GM23338 (cell line): Measurements from ENCODE around the gene MTHFD1L. TPM values are rescaled to one million over a fixed set of nuclear protein-coding genes. Genes with fewer than 3 reads are reported as not detected.
A peak's percentile ranks its signal among the peaks of the same experiment; 100 is the strongest.

Source experiments
- ATAC-seq: fragments of 200-7000 bp; cut with Tn5 transposase; 3 replicates; pipeline ENCODE4 v1.9.1; 2020
- DNase-seq: peaks from one replicate; pipeline ENCODE4 v3.0.0-alpha.2; 2015; ENCODE audit warnings: low spot score
- H2AFZ ChIP-seq: fragments of 200-600 bp; sonication (generic); 2 replicates; pipeline ENCODE4 v1.8.0; 2016; ENCODE audit warnings: antibody characterized with exemption, mild to moderate bottlenecking, moderate library complexity
- H3F3A ChIP-seq: fragments of 200-600 bp; sonication (generic); replicated peaks from 2 replicates; pipeline ENCODE4 v1.8.0; 2017; ENCODE audit warnings: antibody characterized with exemption, mixed run types, low read depth
- H3K27ac ChIP-seq: fragments of 200-600 bp; sonication (generic); 2 replicates; pipeline ENCODE4 v1.6.1; 2016; ENCODE audit warnings: low read depth
- H3K27me3 ChIP-seq: fragments of 200-600 bp; sonication (generic); 2 replicates; pipeline ENCODE4 v1.8.0; 2016; ENCODE audit warnings: mild to moderate bottlenecking, mixed run types, moderate library complexity; ENCODE audit not compliant: insufficient read depth
- H3K36me3 ChIP-seq: fragments of 200-600 bp; sonication (generic); 2 replicates; pipeline ENCODE4 v1.8.0; 2016; ENCODE audit warnings: mild to moderate bottlenecking; ENCODE audit not compliant: insufficient read depth
- H3K4me1 ChIP-seq: fragments of 200-600 bp; sonication (generic); 2 replicates; pipeline ENCODE4 v1.8.0; 2016; ENCODE audit warnings: mild to moderate bottlenecking, moderate library complexity; ENCODE audit not compliant: insufficient read depth
- H3K4me2 ChIP-seq: fragments of 200-600 bp; sonication (generic); 2 replicates; pipeline ENCODE4 v1.7.1; 2017; ENCODE audit warnings: mixed run types
- H3K4me3 ChIP-seq: fragments of 200-600 bp; sonication (generic); 2 replicates; pipeline ENCODE4 v1.6.1; 2016; ENCODE audit warnings: mixed run types
- H3K79me2 ChIP-seq: fragments of 200-600 bp; sonication (generic); replicated peaks from 2 replicates; pipeline ENCODE4 v1.8.0; 2017; ENCODE audit warnings: mild to moderate bottlenecking; ENCODE audit not compliant: insufficient read depth
- H3K9me2 ChIP-seq: fragments of 200-600 bp; sonication (generic); 2 replicates; pipeline ENCODE4 v1.8.0; 2017; ENCODE audit not compliant: insufficient read depth
- H4K20me1 ChIP-seq: fragments of 200-600 bp; sonication (generic); replicated peaks from 2 replicates; pipeline ENCODE4 v1.8.0; 2017; ENCODE audit warnings: mild to moderate bottlenecking; ENCODE audit not compliant: insufficient read depth
- H3K27ac Mint-ChIP-seq: 2 replicates; pipeline ENCODE4 v1.8.0; 2020; ENCODE audit warnings: inconsistent platforms, mild to moderate bottlenecking, moderate library complexity, mixed read lengths
- H3K27me3 Mint-ChIP-seq: 3 replicates; pipeline ENCODE4 v1.8.0; 2022; ENCODE audit warnings: low read depth, mild to moderate bottlenecking, moderate library complexity, mixed read lengths, inconsistent platforms; ENCODE audit not compliant: insufficient read depth, poor library complexity
- H3K36me3 Mint-ChIP-seq: 3 replicates; pipeline ENCODE4 v1.8.0; 2021; ENCODE audit warnings: low read depth, mild to moderate bottlenecking, inconsistent platforms, moderate library complexity, mixed read lengths
- H3K4me1 Mint-ChIP-seq: 3 replicates; pipeline ENCODE4 v1.8.0; 2020; ENCODE audit warnings: mild to moderate bottlenecking, inconsistent platforms, mixed read lengths
- H3K4me3 Mint-ChIP-seq: 3 replicates; pipeline ENCODE4 v1.8.0; 2021; ENCODE audit warnings: moderate library complexity, mild to moderate bottlenecking, inconsistent platforms, mixed read lengths
- H3K9me3 Mint-ChIP-seq: 3 replicates; pipeline ENCODE4 v1.8.0; 2020; ENCODE audit warnings: moderate library complexity, mild to moderate bottlenecking, inconsistent platforms, mixed read lengths
- CREB1 ChIP-seq: fragments of 250-450 bp; sonication (Bioruptor Pico); IDR thresholded peaks from 2 replicates; pipeline ENCODE4 v1.5.0; 2020; ENCODE audit warnings: low read depth, mild to moderate bottlenecking, moderate library complexity
- EZH2 ChIP-seq: fragments of 200-600 bp; sonication (generic); IDR thresholded peaks from one replicate; pipeline ENCODE4 v1.8.0; 2017; ENCODE audit warnings: antibody characterized with exemption, mild to moderate bottlenecking, low read depth; ENCODE audit not compliant: unreplicated experiment
- EZH2phosphoT487 ChIP-seq: fragments of 200-600 bp; sonication (generic); IDR thresholded peaks from one replicate; pipeline ENCODE4 v1.8.1; 2018; ENCODE audit warnings: antibody characterized with exemption; ENCODE audit not compliant: unreplicated experiment
- JUNB ChIP-seq: IDR thresholded peaks from one replicate; pipeline ENCODE4 v1.6.1; 2016; ENCODE audit warnings: antibody characterized with exemption; ENCODE audit not compliant: unreplicated experiment
- POLR2AphosphoS5 ChIP-seq: IDR thresholded peaks from 2 replicates; pipeline ENCODE4 v1.6.1; 2016; ENCODE audit warnings: antibody characterized with exemption, low read depth
- STAT1 ChIP-seq: IDR thresholded peaks from one replicate; pipeline ENCODE4 v1.6.1; 2016; ENCODE audit warnings: antibody characterized with exemption; ENCODE audit not compliant: unreplicated experiment
- ZNF114 ChIP-seq: fragments of 250-450 bp; sonication (Bioruptor Pico); IDR thresholded peaks from 2 replicates; pipeline ENCODE4 v1.5.0; 2020; ENCODE audit warnings: mild to moderate bottlenecking, moderate library complexity
- ZNF331 ChIP-seq: fragments of 250-450 bp; sonication (Bioruptor Pico); IDR thresholded peaks from 2 replicates; pipeline ENCODE4 v1.5.0; 2020; ENCODE audit warnings: low read depth, mild to moderate bottlenecking, moderate library complexity
- polyA plus RNA-seq: library from polyadenylated mRNA; unstranded; fragments of >200 nt; fragmentation: Nextera tagmentation; extraction: Ambion mirVana; gene quantifications from 2 replicates; pipeline ENCODE4 v1.2.1, GENCODE V29; 2016
- total RNA-seq: library from RNA; depleted of rRNA; stranded (reverse); fragments of >200 nt; shearing (Covaris generic); gene quantifications from 2 replicates; pipeline ENCODE4 v1.2.3, GENCODE V29; 2014
- TF ChIP-seq, protein P1 (sequence below): IDR thresholded peaks from 2 replicates; pipeline ENCODE4 v1.6.1; 2016; ENCODE audit warnings: antibody characterized with exemption
- TF ChIP-seq, protein P2 (sequence below), 2 experiments: fragments of 200-600 bp in 1 of 2; sonication (generic) in 1 of 2; conservative IDR thresholded peaks; 2 replicates each; pipeline versions ENCODE4 v1.5.1 to v1.6.1; 2016 to 2017; ENCODE audit warnings: antibody characterized with exemption in 2 of 2, low read depth in 2 of 2, mild to moderate bottlenecking in 2 of 2, moderate library complexity in 1 of 2
- TF ChIP-seq, protein P3 (sequence below): IDR thresholded peaks from one replicate; pipeline ENCODE4 v1.6.1; 2018; ENCODE audit warnings: antibody characterized with exemption; ENCODE audit not compliant: unreplicated experiment

Gene MTHFD1L
- total and polyA plus RNA-seq, 2 experiments from 2014 or later: 53.2 to 66.8 TPM

DNA sequence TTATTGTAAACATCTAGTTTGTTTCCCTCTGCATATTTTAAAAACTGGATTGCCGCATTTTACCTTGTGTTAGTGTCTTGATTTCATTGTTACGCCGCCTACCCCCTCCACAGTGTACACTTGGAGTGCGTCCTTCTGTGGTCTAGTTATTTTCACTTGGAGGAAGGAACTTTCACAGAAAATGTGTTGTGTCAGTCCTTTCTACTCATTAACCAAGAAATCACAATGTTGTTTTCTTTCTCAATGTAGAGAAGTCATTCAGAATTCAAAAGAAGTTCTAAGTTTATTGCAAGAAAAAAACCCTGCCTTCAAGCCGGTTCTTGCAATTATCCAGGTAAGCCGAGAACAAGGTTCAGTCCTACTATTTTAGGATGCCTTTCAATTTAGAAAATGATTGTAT lies 10.3 kb downstream of the MTHFD1L start:
- no peaks in the 10 kb centered on the region for H3K27me3 ChIP-seq
- peaks cover 26% of the 10 kb centered on the region for H4K20me1 ChIP-seq
- Mint-ChIP-seq H3K4me3 (no peak overlapping the region), H3K27ac (peak overlapping the region; percentile 33), H3K4me1 (peaks cover 50% of the 10 kb centered on the region), H3K36me3 (peaks cover 56% of the 10 kb centered on the region), H3K9me3 (no peaks in the 10 kb centered on the region), H3K27me3 (peaks cover 8% of the 10 kb centered on the region)
- no peak overlapping the region for H3K4me3 ChIP-seq
- H2AFZ ChIP-seq: no peak overlapping the region
- peaks cover 91% of the 10 kb centered on the region for H3K79me2 ChIP-seq
- peak overlapping the region; percentile 84 for H3K27ac ChIP-seq
- ATAC-seq (no peak), DNase-seq (no peak)
- H3K36me3 ChIP-seq: peaks cover 3% of the 10 kb centered on the region; the same call in 1 of the 2 replicates
- no peaks in the 10 kb centered on the region for H3K9me2 ChIP-seq
- TF ChIP-seq EZH2phosphoT487: no peak
- TF ChIP-seq JUNB: no peak
- no peak for TF ChIP-seq EZH2
- no peak for TF ChIP-seq ZNF331 (CRISPR knock-in tag)
- TF ChIP-seq ZNF114 (CRISPR knock-in tag): no peak
- TF ChIP-seq POLR2AphosphoS5: no peak
- peaks cover 28% of the 10 kb centered on the region for H3K4me1 ChIP-seq
- H3K4me2 ChIP-seq: no peak overlapping the region
- H3F3A ChIP-seq: peaks cover 7% of the 10 kb centered on the region

DNA sequence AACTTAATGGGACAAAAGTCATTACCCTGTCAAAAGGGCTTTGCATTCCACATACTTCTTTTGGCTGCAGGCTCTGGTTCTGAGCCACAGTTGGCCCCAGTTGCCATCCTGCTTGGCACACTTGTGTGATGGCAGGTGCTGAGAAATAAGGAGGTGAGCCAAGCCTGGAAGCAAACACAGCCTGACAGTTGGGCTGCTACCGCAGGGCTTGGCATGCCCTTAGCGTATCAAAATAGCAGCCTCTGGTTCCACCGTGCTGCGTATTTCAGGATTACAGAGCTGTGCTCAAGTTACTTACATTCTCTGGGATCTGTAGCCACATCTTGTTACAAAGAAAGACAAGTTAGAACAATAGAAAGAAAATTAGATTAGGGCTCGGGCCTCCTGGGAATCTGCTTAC lies 11.1 kb downstream of the MTHFD1L start:
- Mint-ChIP-seq H3K4me1 (peaks cover 50% of the 10 kb centered on the region), H3K36me3 (peaks cover 58% of the 10 kb centered on the region), H3K27ac (no peak overlapping the region), H3K9me3 (no peaks in the 10 kb centered on the region), H3K4me3 (no peak overlapping the region), H3K27me3 (peaks cover 8% of the 10 kb centered on the region)
- DNase-seq (peak; percentile 26), ATAC-seq (peak; percentile 13; the same call in 2 of the 3 replicates)
- Histone ChIP-seq H3K4me3 (no peak overlapping the region), H3K36me3 (peaks cover 3% of the 10 kb centered on the region; the same call in 1 of the 2 replicates), H3K4me2 (no peak overlapping the region), H3K4me1 (peaks cover 28% of the 10 kb centered on the region), H3K79me2 (peaks cover 91% of the 10 kb centered on the region), H4K20me1 (peaks cover 31% of the 10 kb centered on the region), H3K27ac (peak overlapping the region; percentile 84; the same call in 1 of the 2 replicates), H3K9me2 (no peaks in the 10 kb centered on the region), H2AFZ (no peak overlapping the region), H3F3A (peaks cover 7% of the 10 kb centered on the region), H3K27me3 (no peaks in the 10 kb centered on the region)
- TF ChIP-seq CREB1 (CRISPR knock-in tag) (no peak), ZNF114 (CRISPR knock-in tag) (no peak), STAT1 (no peak), EZH2phosphoT487 (no peak)
- TF ChIP-seq, protein P1, sequence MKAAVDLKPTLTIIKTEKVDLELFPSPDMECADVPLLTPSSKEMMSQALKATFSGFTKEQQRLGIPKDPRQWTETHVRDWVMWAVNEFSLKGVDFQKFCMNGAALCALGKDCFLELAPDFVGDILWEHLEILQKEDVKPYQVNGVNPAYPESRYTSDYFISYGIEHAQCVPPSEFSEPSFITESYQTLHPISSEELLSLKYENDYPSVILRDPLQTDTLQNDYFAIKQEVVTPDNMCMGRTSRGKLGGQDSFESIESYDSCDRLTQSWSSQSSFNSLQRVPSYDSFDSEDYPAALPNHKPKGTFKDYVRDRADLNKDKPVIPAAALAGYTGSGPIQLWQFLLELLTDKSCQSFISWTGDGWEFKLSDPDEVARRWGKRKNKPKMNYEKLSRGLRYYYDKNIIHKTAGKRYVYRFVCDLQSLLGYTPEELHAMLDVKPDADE: no peak
- TF ChIP-seq, protein P2, sequence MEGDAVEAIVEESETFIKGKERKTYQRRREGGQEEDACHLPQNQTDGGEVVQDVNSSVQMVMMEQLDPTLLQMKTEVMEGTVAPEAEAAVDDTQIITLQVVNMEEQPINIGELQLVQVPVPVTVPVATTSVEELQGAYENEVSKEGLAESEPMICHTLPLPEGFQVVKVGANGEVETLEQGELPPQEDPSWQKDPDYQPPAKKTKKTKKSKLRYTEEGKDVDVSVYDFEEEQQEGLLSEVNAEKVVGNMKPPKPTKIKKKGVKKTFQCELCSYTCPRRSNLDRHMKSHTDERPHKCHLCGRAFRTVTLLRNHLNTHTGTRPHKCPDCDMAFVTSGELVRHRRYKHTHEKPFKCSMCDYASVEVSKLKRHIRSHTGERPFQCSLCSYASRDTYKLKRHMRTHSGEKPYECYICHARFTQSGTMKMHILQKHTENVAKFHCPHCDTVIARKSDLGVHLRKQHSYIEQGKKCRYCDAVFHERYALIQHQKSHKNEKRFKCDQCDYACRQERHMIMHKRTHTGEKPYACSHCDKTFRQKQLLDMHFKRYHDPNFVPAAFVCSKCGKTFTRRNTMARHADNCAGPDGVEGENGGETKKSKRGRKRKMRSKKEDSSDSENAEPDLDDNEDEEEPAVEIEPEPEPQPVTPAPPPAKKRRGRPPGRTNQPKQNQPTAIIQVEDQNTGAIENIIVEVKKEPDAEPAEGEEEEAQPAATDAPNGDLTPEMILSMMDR (conservative IDR thresholded peaks at IDR 0.05; ENCODE audit: low read depth in 2 of 2): no peak
- TF ChIP-seq, protein P3, sequence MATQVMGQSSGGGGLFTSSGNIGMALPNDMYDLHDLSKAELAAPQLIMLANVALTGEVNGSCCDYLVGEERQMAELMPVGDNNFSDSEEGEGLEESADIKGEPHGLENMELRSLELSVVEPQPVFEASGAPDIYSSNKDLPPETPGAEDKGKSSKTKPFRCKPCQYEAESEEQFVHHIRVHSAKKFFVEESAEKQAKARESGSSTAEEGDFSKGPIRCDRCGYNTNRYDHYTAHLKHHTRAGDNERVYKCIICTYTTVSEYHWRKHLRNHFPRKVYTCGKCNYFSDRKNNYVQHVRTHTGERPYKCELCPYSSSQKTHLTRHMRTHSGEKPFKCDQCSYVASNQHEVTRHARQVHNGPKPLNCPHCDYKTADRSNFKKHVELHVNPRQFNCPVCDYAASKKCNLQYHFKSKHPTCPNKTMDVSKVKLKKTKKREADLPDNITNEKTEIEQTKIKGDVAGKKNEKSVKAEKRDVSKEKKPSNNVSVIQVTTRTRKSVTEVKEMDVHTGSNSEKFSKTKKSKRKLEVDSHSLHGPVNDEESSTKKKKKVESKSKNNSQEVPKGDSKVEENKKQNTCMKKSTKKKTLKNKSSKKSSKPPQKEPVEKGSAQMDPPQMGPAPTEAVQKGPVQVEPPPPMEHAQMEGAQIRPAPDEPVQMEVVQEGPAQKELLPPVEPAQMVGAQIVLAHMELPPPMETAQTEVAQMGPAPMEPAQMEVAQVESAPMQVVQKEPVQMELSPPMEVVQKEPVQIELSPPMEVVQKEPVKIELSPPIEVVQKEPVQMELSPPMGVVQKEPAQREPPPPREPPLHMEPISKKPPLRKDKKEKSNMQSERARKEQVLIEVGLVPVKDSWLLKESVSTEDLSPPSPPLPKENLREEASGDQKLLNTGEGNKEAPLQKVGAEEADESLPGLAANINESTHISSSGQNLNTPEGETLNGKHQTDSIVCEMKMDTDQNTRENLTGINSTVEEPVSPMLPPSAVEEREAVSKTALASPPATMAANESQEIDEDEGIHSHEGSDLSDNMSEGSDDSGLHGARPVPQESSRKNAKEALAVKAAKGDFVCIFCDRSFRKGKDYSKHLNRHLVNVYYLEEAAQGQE: no peak
